GM12878 (cell line): ENCODE results near the gene RARA. TPM values are rescaled to one million over a fixed set of nuclear protein-coding genes. Genes with fewer than 3 reads are reported as not detected.

ENCODE experiments used
- ATAC-seq: fragments of 200-7000 bp; cut with Tn5 transposase; 3 replicates; pipeline ENCODE4 v1.9.1; 2020; ENCODE audit warnings: mild to moderate bottlenecking, moderate library complexity
- BruUV-seq: library from RNA; stranded (reverse); fragments of 400-500 nt; replicated peaks from 2 replicates; lab custom pipeline; 2021; lab: Mats Ljungman, UMichigan
- CTCF ChIA-PET: fragments of 300-600 bp; sonication (Branson Sonifier 250); formaldehyde crosslinking; extraction: SDS; loops from one replicate; lab custom pipeline; 2021; ENCODE audit warnings: inconsistent platforms; lab: Yijun Ruan, JAX
- POLR2A ChIA-PET: fragments of 350-600 bp; formaldehyde crosslinking; extraction: SDS; loops from one replicate; lab custom pipeline; 2021; ENCODE audit warnings: inconsistent platforms; lab: Charles Lee
- RAD21 ChIA-PET: fragments of 300-600 bp; sonication (Branson Sonifier 250); formaldehyde crosslinking; loops from one replicate; lab custom pipeline; 2023; ENCODE audit warnings: antibody characterized with exemption; ENCODE audit not compliant: unreplicated experiment; lab: Charles Lee
- SMC1A ChIA-PET: fragments of 300-600 bp; sonication (Branson Sonifier 250); formaldehyde crosslinking; loops from one replicate; lab custom pipeline; 2023; ENCODE audit not compliant: unreplicated experiment, uncharacterized antibody; lab: Charles Lee
- DNase-seq: peaks from one replicate; pipeline ENCODE4 v3.0.0-alpha.2; 2011; ENCODE audit warnings: low read depth, low spot score
- FAIRE-seq: peaks from 3 replicates; lab custom pipeline; 2011; peaks lifted over from hg19 to GRCh38; lab: Jason Lieb, UNC
- H2AFZ ChIP-seq: 2 replicates; pipeline ENCODE4 v1.6.0; 2011; ENCODE audit warnings: low read depth, low read length, control low read depth; ENCODE audit not compliant: control insufficient read depth
- H3K27ac ChIP-seq: 2 replicates; pipeline ENCODE4 v1.5.1; 2011; ENCODE audit warnings: control low read depth; ENCODE audit not compliant: control insufficient read depth, insufficient read depth
- H3K27me3 ChIP-seq, 2 experiments: replicated peaks in 1 of 2; 2 replicates each; pipeline versions ENCODE4 v1.6.0 to v1.6.1; 2011; ENCODE audit warnings: low read length in 1 of 2; ENCODE audit not compliant: control insufficient read depth in 2 of 2, insufficient read depth in 2 of 2
- H3K36me3 ChIP-seq, 2 experiments: 2 replicates each; pipeline ENCODE4 v1.5.1; 2011; ENCODE audit warnings: low read length in 1 of 2; ENCODE audit not compliant: control insufficient read depth in 2 of 2, insufficient read depth in 2 of 2
- H3K4me1 ChIP-seq: 2 replicates; pipeline ENCODE4 v1.6.1; 2011; ENCODE audit warnings: mild to moderate bottlenecking, low read length, moderate library complexity, mixed read lengths; ENCODE audit not compliant: control insufficient read depth, insufficient read depth
- H3K4me2 ChIP-seq: 2 replicates; pipeline ENCODE4 v1.6.0; 2011; ENCODE audit warnings: control low read depth; ENCODE audit not compliant: control insufficient read depth, insufficient read depth
- H3K4me3 ChIP-seq: fragments of 200-600 bp; sonication (generic); 2 replicates; pipeline ENCODE4 v1.5.1; 2016
- H3K79me2 ChIP-seq: 2 replicates; pipeline ENCODE4 v1.6.0; 2011; ENCODE audit warnings: low read length; ENCODE audit not compliant: control insufficient read depth, insufficient read depth
- H3K9ac ChIP-seq: 2 replicates; pipeline ENCODE4 v1.8.0; 2011; ENCODE audit warnings: low read length, control low read depth, mixed read lengths; ENCODE audit not compliant: control insufficient read depth, insufficient read depth
- H3K9me3 ChIP-seq: replicated peaks from 3 replicates; pipeline ENCODE4 v1.5.1; 2011; ENCODE audit warnings: mild to moderate bottlenecking, low read length; ENCODE audit not compliant: control insufficient read depth, insufficient read depth
- H4K20me1 ChIP-seq: 2 replicates; pipeline ENCODE4 v1.6.0; 2011; ENCODE audit not compliant: control insufficient read depth, insufficient read depth
- BHLHE40 ChIP-seq, 2 experiments: fragments of 450-650 bp in 1 of 2; IDR thresholded peaks; 2 replicates each; pipeline ENCODE4 v1.6.1; 2011 to 2017; ENCODE audit warnings: low read depth in 2 of 2, borderline replicate concordance in 1 of 2, improper control_type of control experiment in 1 of 2, low read length in 1 of 2, mild to moderate bottlenecking in 1 of 2
- EGR1 ChIP-seq, 2 experiments: IDR thresholded peaks; 1 replicate in 1 of 2; 2 replicates in 1 of 2; pipeline ENCODE4 v1.6.1; 2011 to 2012; ENCODE audit warnings: low read depth in 2 of 2, low read length in 2 of 2, borderline replicate concordance in 1 of 2, mild to moderate bottlenecking in 1 of 2, moderate library complexity in 1 of 2
- NBN ChIP-seq: fragments of 450-650 bp; IDR thresholded peaks from 2 replicates; pipeline ENCODE4 v1.6.1; 2016
- PKNOX1 ChIP-seq: fragments of 450-650 bp; IDR thresholded peaks from 2 replicates; pipeline ENCODE4 v1.6.1; 2016; ENCODE audit warnings: mild to moderate bottlenecking
- POLR2AphosphoS2 ChIP-seq: IDR thresholded peaks from 2 replicates; pipeline ENCODE4 v1.6.1; 2011; ENCODE audit warnings: low read depth, mild to moderate bottlenecking, low read length, improper control_type of control experiment, moderate library complexity
- RFX5 ChIP-seq: IDR thresholded peaks from 2 replicates; pipeline ENCODE4 v1.6.1; 2011; ENCODE audit warnings: low read depth, low read length, improper control_type of control experiment
- SIN3A ChIP-seq: IDR thresholded peaks from 2 replicates; pipeline ENCODE4 v1.6.1; 2012; ENCODE audit warnings: low read depth, low read length, improper control_type of control experiment
- SREBF1 ChIP-seq: IDR thresholded peaks from 2 replicates; pipeline ENCODE4 v1.6.1; 2012; ENCODE audit warnings: mild to moderate bottlenecking, low read length
- SUZ12 ChIP-seq: fragments of 200-600 bp; sonication (generic); IDR thresholded peaks from one replicate; pipeline ENCODE4 v1.6.1; 2018; ENCODE audit warnings: antibody characterized with exemption, mild to moderate bottlenecking; ENCODE audit not compliant: unreplicated experiment
- USF1 ChIP-seq: IDR thresholded peaks from 2 replicates; pipeline ENCODE4 v1.6.1; 2011; ENCODE audit warnings: borderline replicate concordance, low read depth, mild to moderate bottlenecking, moderate library complexity, mixed read lengths, low read length; ENCODE audit not compliant: insufficient read depth; ENCODE audit errors: extremely low read length
- ZBED1 ChIP-seq: IDR thresholded peaks from 2 replicates; pipeline ENCODE4 v1.6.1; 2016; ENCODE audit warnings: borderline replicate concordance
- ZNF274 ChIP-seq: IDR thresholded peaks from one replicate; pipeline ENCODE4 v1.8.0; 2011; ENCODE audit not compliant: insufficient read length, insufficient read depth
- WGBS: methylation state at CpG from one replicate; pipeline ENCODE4 v1.1.6; 2016; ENCODE audit warnings: low lambda C conversion rate; ENCODE audit not compliant: insufficient replicate concordance, insufficient coverage; ENCODE audit errors: missing lambda C conversion rate; 5-methylcytosine and 5-hydroxymethylcytosine counted together
- in situ Hi-C: fragments of 300-500 bp; cut with MboI; formaldehyde crosslinking; loops from 9 replicates; pipeline ENCODE4 v1.14.3; 2018; ENCODE audit warnings: mixed read lengths
- intact Hi-C: fragments of 100-400 bp; cut with micrococcal nuclease; formaldehyde crosslinking; loops from one replicate; pipeline ENCODE4 v1.14.2; 2022; ENCODE audit not compliant: unreplicated experiment
- polyA plus RNA-seq, 11 experiments: library from polyadenylated mRNA; depleted of rRNA in 4 of 11; unstranded in 6 of 11; stranded (reverse) in 5 of 11; fragments of >200 nt; fragmentation: Nextera tagmentation in 4 of 11; fragmentation: Illumina TruSeq in 1 of 11; extraction: Ambion mirVana in 4 of 11; extraction: Trizol in 1 of 11; gene quantifications; 1 replicate in 1 of 11; 2 replicates in 10 of 11; pipeline versions ENCODE4 v1.2.1 to v1.2.3, GENCODE V29; 2011 to 2016; ENCODE audit warnings: inconsistent platforms in 2 of 11, missing spikeins in 2 of 11, low read depth in 1 of 11
- total RNA-seq, 4 experiments: library from RNA; depleted of rRNA in 3 of 4; stranded (reverse); fragments of >200 nt in 3 of 4; fragmentation: Illumina TruSeq in 1 of 4; extraction: Trizol in 1 of 4; gene quantifications; 2 replicates each; pipeline versions ENCODE4 v1.2.1 to v1.2.3, GENCODE V29; 2013 to 2021
- TF ChIP-seq, protein P1 (sequence below): fragments of 450-650 bp; IDR thresholded peaks from 2 replicates; pipeline ENCODE4 v1.6.1; 2018; ENCODE audit warnings: borderline replicate concordance, mild to moderate bottlenecking; ENCODE audit not compliant: partially characterized antibody
- TF ChIP-seq, protein P2 (sequence below): fragments of 450-650 bp; conservative IDR thresholded peaks from 2 replicates; pipeline ENCODE4 v1.6.1; 2017; ENCODE audit warnings: mild to moderate bottlenecking, moderate library complexity

Gene RARA
- total and polyA plus RNA-seq, 10 of the 15 experiments (the other 5 are each of a cell fraction or from before 2014, with no cell fraction given), result 0.13 to 33.6 (median 13.6) TPM

GRCh38 chr17:40366861-40367518 lies 58.0 kb downstream of the RARA start:
- H3K9me3 ChIP-seq, result no peaks in the 10 kb centered on the region; the same call in 2 of the 3 replicates
- H2AFZ ChIP-seq, result no peak overlapping the region
- H3K27ac ChIP-seq, result no peak overlapping the region
- H3K4me3 ChIP-seq, result no peak overlapping the region
- SMC1A ChIA-PET, result interaction anchor here (1.9 kb wide), 1 partner anchor 165 kb away, joined by 7 read pairs; no protein-coding TSS in a partner anchor
- CTCF ChIA-PET, result no interaction called here
- ATAC-seq (no peak), DNase-seq (no peak), FAIRE-seq (no peak)
- in situ Hi-C loops, result no loop called here
- no peak overlapping the region for H3K4me2 ChIP-seq
- H3K27me3 ChIP-seq, result no peaks in the 10 kb centered on the region
- no peaks in the 10 kb centered on the region; the same call in none of the 2 replicates for H3K4me1 ChIP-seq
- no peak overlapping the region for H3K9ac ChIP-seq
- H3K79me2 ChIP-seq, result no peaks in the 10 kb centered on the region
- 43% methylated on average over 17 of the region's 17 CpGs for WGBS
- no peaks in the 10 kb centered on the region for H3K36me3 ChIP-seq
- intact Hi-C loops, result no loop called here
- RAD21 ChIA-PET, result interaction anchor here (1.5 kb wide), 1 partner anchor 50 kb away, joined by 4 read pairs; the partner anchor contains the start of gene TOP2A
- no TSS peak for BruUV-seq
- POLR2A ChIA-PET, result interaction anchor here (0.5 kb wide), 1 partner anchor 71 kb away, joined by 3 read pairs; no protein-coding TSS in a partner anchor
- no peaks in the 10 kb centered on the region for H4K20me1 ChIP-seq
- TF ChIP-seq ZNF274 (no peak), USF1 (no peak), BHLHE40 (IDR thresholded peaks at IDR 0.05; ENCODE audit: borderline replicate concordance in 1 of 2, low read depth in 2 of 2, low read length in 1 of 2) (no peak), POLR2AphosphoS2 (no peak), SUZ12 (no peak), RFX5 (no peak), PKNOX1 (no peak), SIN3A (no peak), SREBF1 (no peak), EGR1 (IDR thresholded peaks at IDR 0.05; ENCODE audit: borderline replicate concordance in 1 of 2, low read depth in 2 of 2, low read length in 2 of 2) (no peak), NBN (no peak), ZBED1 (no peak)
- TF ChIP-seq, protein P1, sequence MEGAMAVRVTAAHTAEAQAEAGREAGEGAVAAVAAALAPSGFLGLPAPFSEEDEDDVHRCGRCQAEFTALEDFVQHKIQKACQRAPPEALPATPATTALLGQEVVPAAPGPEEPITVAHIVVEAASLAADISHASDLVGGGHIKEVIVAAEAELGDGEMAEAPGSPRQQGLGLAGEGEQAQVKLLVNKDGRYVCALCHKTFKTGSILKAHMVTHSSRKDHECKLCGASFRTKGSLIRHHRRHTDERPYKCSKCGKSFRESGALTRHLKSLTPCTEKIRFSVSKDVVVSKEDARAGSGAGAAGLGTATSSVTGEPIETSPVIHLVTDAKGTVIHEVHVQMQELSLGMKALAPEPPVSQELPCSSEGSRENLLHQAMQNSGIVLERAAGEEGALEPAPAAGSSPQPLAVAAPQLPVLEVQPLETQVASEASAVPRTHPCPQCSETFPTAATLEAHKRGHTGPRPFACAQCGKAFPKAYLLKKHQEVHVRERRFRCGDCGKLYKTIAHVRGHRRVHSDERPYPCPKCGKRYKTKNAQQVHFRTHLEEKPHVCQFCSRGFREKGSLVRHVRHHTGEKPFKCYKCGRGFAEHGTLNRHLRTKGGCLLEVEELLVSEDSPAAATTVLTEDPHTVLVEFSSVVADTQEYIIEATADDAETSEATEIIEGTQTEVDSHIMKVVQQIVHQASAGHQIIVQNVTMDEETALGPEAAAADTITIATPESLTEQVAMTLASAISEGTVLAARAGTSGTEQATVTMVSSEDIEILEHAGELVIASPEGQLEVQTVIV, result no peak
- TF ChIP-seq, protein P2, sequence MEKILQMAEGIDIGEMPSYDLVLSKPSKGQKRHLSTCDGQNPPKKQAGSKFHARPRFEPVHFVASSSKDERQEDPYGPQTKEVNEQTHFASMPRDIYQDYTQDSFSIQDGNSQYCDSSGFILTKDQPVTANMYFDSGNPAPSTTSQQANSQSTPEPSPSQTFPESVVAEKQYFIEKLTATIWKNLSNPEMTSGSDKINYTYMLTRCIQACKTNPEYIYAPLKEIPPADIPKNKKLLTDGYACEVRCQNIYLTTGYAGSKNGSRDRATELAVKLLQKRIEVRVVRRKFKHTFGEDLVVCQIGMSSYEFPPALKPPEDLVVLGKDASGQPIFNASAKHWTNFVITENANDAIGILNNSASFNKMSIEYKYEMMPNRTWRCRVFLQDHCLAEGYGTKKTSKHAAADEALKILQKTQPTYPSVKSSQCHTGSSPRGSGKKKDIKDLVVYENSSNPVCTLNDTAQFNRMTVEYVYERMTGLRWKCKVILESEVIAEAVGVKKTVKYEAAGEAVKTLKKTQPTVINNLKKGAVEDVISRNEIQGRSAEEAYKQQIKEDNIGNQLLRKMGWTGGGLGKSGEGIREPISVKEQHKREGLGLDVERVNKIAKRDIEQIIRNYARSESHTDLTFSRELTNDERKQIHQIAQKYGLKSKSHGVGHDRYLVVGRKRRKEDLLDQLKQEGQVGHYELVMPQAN, result no peak
- TF ChIP-seq, all 136 proteins: peak for 0
